ENCODE data around the gene NFKBIZ.

- TF ChIP-seq CTCF (IDR thresholded peaks at IDR 0.05 in 2 of 3, conservative IDR thresholded peaks at IDR 0.05 in 1 of 3; ENCODE audit: insufficient read depth in 2 of 3, low read depth in 1 of 3, low read length in 3 of 3) = no peak
- TF ChIP-seq SP2 (IDR thresholded peaks at IDR 0.05; ENCODE audit: extremely low read depth, low read depth, low read length, poor library complexity, severe bottlenecking) = no peak
- no peak for TF ChIP-seq ZNF77 (CRISPR knock-in tag; IDR thresholded peaks at IDR 0.05)
- TF ChIP-seq MEF2A (IDR thresholded peaks at IDR 0.05; ENCODE audit: control insufficient read depth, low read depth, low read length) = no peak
- peak; percentile 21; the same call in 1 of the 2 replicates for TF ChIP-seq TAL1 (IDR thresholded peaks at IDR 0.05)
- TF ChIP-seq ZNF274 (IDR thresholded peaks at IDR 0.05; ENCODE audit: borderline replicate concordance, low read depth, low read length) = no peak
- no peak for TF ChIP-seq EZH2 (IDR thresholded peaks at IDR 0.05; ENCODE audit: borderline replicate concordance, low read depth, low read length)
- TF ChIP-seq POLR2AphosphoS5 (IDR thresholded peaks at IDR 0.05; ENCODE audit: control insufficient read depth, insufficient read depth, low read depth, low read length) = no peak
- no peak for TF ChIP-seq FOXO4 (CRISPR knock-in tag; IDR thresholded peaks at IDR 0.05)
- TF ChIP-seq HCFC1 (IDR thresholded peaks at IDR 0.05; ENCODE audit: low read depth, low read length) = no peak
- TF ChIP-seq RAD21 (CRISPR knock-in tag; conservative IDR thresholded peaks at IDR 0.05 in 1 of 2, IDR thresholded peaks at IDR 0.05 in 1 of 2) = no peak
- no peak for TF ChIP-seq ZNF12 (CRISPR knock-in tag; IDR thresholded peaks at IDR 0.05)
- TF ChIP-seq CBX3 (IDR thresholded peaks at IDR 0.05; ENCODE audit: borderline replicate concordance in 1 of 2, low read length in 2 of 2) = no peak
- peak; percentile 73; the same call in 1 of the 2 replicates for TF ChIP-seq JUND (IDR thresholded peaks at IDR 0.05; ENCODE audit: borderline replicate concordance, low read depth, low read length)
- peak; percentile 75; the same call in 2 of the 3 replicates for TF ChIP-seq JUND (tag; IDR thresholded peaks at IDR 0.05; ENCODE audit: borderline replicate concordance, low read depth, low read length)
Observed at GRCh38 chr3:101802179-101802578, 47.1 kb upstream of the NFKBIZ start.
